NCI-H2171 treated with DMSO at 0.1 percent for 48 hours (cell line): ENCODE measurements around the gene BHLHE23.

Experiments used
- DNase-seq: peaks from one replicate; lab custom pipeline; 2025; lab: John Stamatoyannopoulos, UW

Gene BHLHE23

GRCh38 chr20:62960446-62961309 is 46.1 kb downstream of the BHLHE23 start:
- DNase-seq: peak; percentile 97

DNA sequence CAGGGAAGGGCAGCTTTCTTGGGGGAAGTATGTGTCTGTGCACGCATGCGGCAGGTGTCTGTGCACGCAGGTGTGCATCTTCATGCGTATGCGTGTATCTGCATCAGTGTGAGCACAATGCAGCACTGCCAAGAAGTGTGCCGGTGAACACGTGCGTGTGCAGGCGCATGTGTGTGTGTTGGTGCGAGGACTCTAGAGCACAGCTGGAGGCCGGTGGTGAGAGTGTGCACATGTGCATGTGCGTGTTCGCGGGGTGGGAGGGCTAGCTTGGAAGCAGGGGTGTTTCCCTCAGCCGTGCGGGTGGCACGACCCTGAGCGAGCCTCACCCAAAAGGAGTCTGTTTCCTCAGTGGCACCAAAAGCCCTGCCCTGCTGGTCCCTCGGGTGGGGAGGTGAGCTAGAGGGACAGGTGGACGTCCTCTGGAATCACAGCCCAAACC is 46.7 kb downstream of the BHLHE23 start:
- DNase-seq: no peak

GRCh38 chr20:62959101-62959971 is 47.4 kb downstream of the BHLHE23 start:
- no peak for DNase-seq

- no peak for DNase-seq
Observed at GRCh38 chr20:62958388-62959100, 48.2 kb downstream of the BHLHE23 start.

GRCh38 chr20:62957136-62958117 is 49.3 kb downstream of the BHLHE23 start:
- no peak for DNase-seq

- no peak for DNase-seq
Observed at GRCh38 chr20:62956387-62957135, 50.2 kb downstream of the BHLHE23 start.
